Bronchial epithelial cell (primary cell): ENCODE measurements around the gene SPDYE8. TPM values are rescaled to one million over a fixed set of nuclear protein-coding genes. Genes with fewer than 3 reads are reported as not detected.
"Not testable (repeated sequence)": the region's sequence is repeated elsewhere in the genome, so short reads cannot be mapped to it uniquely, and the experiment has no call there.

Experiments used
- DNase-seq: peaks from one replicate; pipeline ENCODE4 v3.0.0-alpha.2; 2010; ENCODE audit warnings: low read depth
- FAIRE-seq: peaks from 2 replicates; lab custom pipeline; 2011; peaks lifted over from hg19 to GRCh38; lab: Jason Lieb, UNC
- H3K27me3 ChIP-seq: 2 replicates; pipeline ENCODE4 v1.5.1; 2011; ENCODE audit warnings: low read length; ENCODE audit not compliant: control insufficient read depth, insufficient read depth
- H3K36me3 ChIP-seq: 2 replicates; pipeline ENCODE4 v1.5.1; 2011; ENCODE audit warnings: low read length; ENCODE audit not compliant: control insufficient read depth, insufficient read depth
- H3K4me3 ChIP-seq: 2 replicates; pipeline ENCODE4 v1.5.1; 2011; ENCODE audit warnings: mild to moderate bottlenecking, low read depth, low read length, control low read depth
- total RNA-seq: library from RNA; depleted of rRNA; stranded (reverse); fragments of >200 nt; gene quantifications from 2 replicates; pipeline ENCODE4 v1.2.1, GENCODE V29; 2014

Gene SPDYE8
- total RNA-seq, 1 donor from 2014 or later = not detected

- not testable (repeated sequence) for H3K4me3 ChIP-seq, H3K27me3 ChIP-seq, H3K36me3 ChIP-seq, DNase-seq, FAIRE-seq
Observed at GRCh38 chr7:72974781-72975180, 54.8 kb downstream of the SPDYE8 start.

- not testable (repeated sequence) for H3K36me3 ChIP-seq, H3K4me3 ChIP-seq, FAIRE-seq, DNase-seq, H3K27me3 ChIP-seq
Observed at GRCh38 chr7:72971505-72971904, 58.1 kb downstream of the SPDYE8 start.

Other genes starting within 250 kb of the SPDYE8 start
- gene TYW1B, start 201.6 kb downstream of the SPDYE8 start, total RNA-seq = 2.6 and 3.2 TPM in 2 replicates
- gene POM121, start 104.7 kb downstream of the SPDYE8 start, total RNA-seq = 4.5 and 4.7 TPM in 2 replicates
- 0.13 and 0.26 TPM in 2 replicates for gene TRIM74, start 60.3 kb downstream of the SPDYE8 start, total RNA-seq
- gene SPDYE11, start 28.1 kb upstream of the SPDYE8 start, total RNA-seq = not detected in 2 replicates
- not detected in 2 replicates for gene SPDYE9, start 56.3 kb upstream of the SPDYE8 start, total RNA-seq